ENCODE data around the gene NCOA1. TPM values are rescaled to one million over a fixed set of nuclear protein-coding genes. Genes with fewer than 3 reads are reported as not detected.

NCOA1 gene
- total and polyA plus RNA-seq, 2 donors (not counting 3 experiments of a cell fraction or from before 2014, with no cell fraction given): 11.4 to 14.1 TPM

- intact Hi-C loops (cut with micrococcal nuclease): loop anchor here (5.0 kb wide), 1 partner anchor 130 kb away; no protein-coding TSS in a partner anchor
- no peaks in the 10 kb centered on the region for H3K9me1 ChIP-seq (replicated peaks; ENCODE audit: control insufficient read depth, extremely low read depth, insufficient read depth, low read length)
- no peak overlapping the region for H3K9ac ChIP-seq (replicated peaks; ENCODE audit: extremely low read depth, insufficient read depth, low read length)
- TF ChIP-seq MAX (IDR thresholded peaks at IDR 0.05; ENCODE audit: insufficient read depth, insufficient read length): no peak
- H3K4me3 ChIP-seq (replicated peaks in 1 of 3; ENCODE audit: insufficient read depth in 1 of 3, low read depth in 1 of 3, low read length in 3 of 3): no peak overlapping the region
- no peaks in the 10 kb centered on the region for H3K4me1 ChIP-seq (ENCODE audit: control insufficient read depth, extremely low read depth, insufficient read depth, low read length)
- no peak overlapping the region for H2AFZ ChIP-seq (ENCODE audit: low read depth, low read length)
- H3K27me3 ChIP-seq (ENCODE audit: control insufficient read depth in 2 of 2, insufficient read depth in 2 of 2, low read length in 2 of 2): no peaks in the 10 kb centered on the region
- no peaks in the 10 kb centered on the region for H3K79me2 ChIP-seq (ENCODE audit: control insufficient read depth, insufficient read depth, low read length)
- H3K4me2 ChIP-seq (ENCODE audit: insufficient read depth, low read length): no peak overlapping the region
- BruUV-seq (replicated peaks): no TSS peak
- no peaks in the 10 kb centered on the region for H4K20me1 ChIP-seq (replicated peaks; ENCODE audit: control insufficient read depth, extremely low read depth, insufficient read depth, low read length)
- dilution Hi-C loops (cut with MboI; ENCODE audit: extremely low pct_ligation_motif_present, low sequenced_read_pairs): no loop called here
- CTCF ChIA-PET: interaction anchor here (0.7 kb wide), 1 partner anchor 132 kb away, joined by 4 read pairs; no protein-coding TSS in a partner anchor
- FAIRE-seq (no peak), DNase-seq (ENCODE audit: low read depth, low spot score) (no peak)
- POLR2A ChIA-PET: no interaction called here
- H3K36me3 ChIP-seq (ENCODE audit: control insufficient read depth in 2 of 2, extremely low read depth in 1 of 2, insufficient read depth in 2 of 2, low read length in 2 of 2): no peaks in the 10 kb centered on the region
- no peak overlapping the region for H3K27ac ChIP-seq (ENCODE audit: insufficient read depth, low read depth, low read length)
- H3K9me3 ChIP-seq (replicated peaks; ENCODE audit: control insufficient read depth, insufficient read depth, low read length): no peaks in the 10 kb centered on the region
These were observed 51.3 kb downstream of the NCOA1 start for GRCh38 chr2:24542269-24542872.

GRCh38 chr2:24543252-24543651 is 52.2 kb downstream of the NCOA1 start:
- BruUV-seq (replicated peaks): no TSS peak
- FAIRE-seq: no peak
- intact Hi-C loops (cut with micrococcal nuclease): loop anchor here (5.0 kb wide), 1 partner anchor 131 kb away; no protein-coding TSS in a partner anchor

More at GRCh38 chr2:24543252-24543651, 52.2 kb downstream of the NCOA1 start:
- ChIA-PET CTCF (no interaction called here), POLR2A (no interaction called here)
- no peak overlapping the region for H3K4me2 ChIP-seq (ENCODE audit: insufficient read depth, low read length)
- H3K36me3 ChIP-seq (ENCODE audit: control insufficient read depth in 2 of 2, extremely low read depth in 1 of 2, insufficient read depth in 2 of 2, low read length in 2 of 2): no peaks in the 10 kb centered on the region
- no peaks in the 10 kb centered on the region for H3K9me3 ChIP-seq (replicated peaks; ENCODE audit: control insufficient read depth, insufficient read depth, low read length)
- H3K4me1 ChIP-seq (ENCODE audit: control insufficient read depth, extremely low read depth, insufficient read depth, low read length): no peaks in the 10 kb centered on the region
- H3K9me1 ChIP-seq (replicated peaks; ENCODE audit: control insufficient read depth, extremely low read depth, insufficient read depth, low read length): no peaks in the 10 kb centered on the region
- H3K4me3 ChIP-seq (replicated peaks in 1 of 3; ENCODE audit: insufficient read depth in 1 of 3, low read depth in 1 of 3, low read length in 3 of 3): no peak overlapping the region
- TF ChIP-seq POLR2A (IDR thresholded peaks at IDR 0.05; ENCODE audit: low read depth, low read length): no peak
- no peak for TF ChIP-seq MYC (IDR thresholded peaks at IDR 0.05; ENCODE audit: low read depth, low read length)
- peak; percentile 15 to 29 for TF ChIP-seq CTCF (IDR thresholded peaks at IDR 0.05; ENCODE audit: extremely low read depth in 1 of 2, insufficient read depth in 1 of 2, low read depth in 1 of 2, low read length in 2 of 2)
- TF ChIP-seq POLR2AphosphoS5 (IDR thresholded peaks at IDR 0.05; ENCODE audit: insufficient read depth, low read depth, low read length): no peak
- no peak for DNase-seq (ENCODE audit: low read depth, low spot score)
- dilution Hi-C loops (cut with MboI; ENCODE audit: extremely low pct_ligation_motif_present, low sequenced_read_pairs): no loop called here
- H4K20me1 ChIP-seq (replicated peaks; ENCODE audit: control insufficient read depth, extremely low read depth, insufficient read depth, low read length): no peaks in the 10 kb centered on the region
- H2AFZ ChIP-seq (ENCODE audit: low read depth, low read length): no peak overlapping the region
- no peak overlapping the region for H3K27ac ChIP-seq (ENCODE audit: insufficient read depth, low read depth, low read length)
- no peaks in the 10 kb centered on the region for H3K27me3 ChIP-seq (ENCODE audit: control insufficient read depth in 2 of 2, insufficient read depth in 2 of 2, low read length in 2 of 2)
- no peak overlapping the region for H3K9ac ChIP-seq (replicated peaks; ENCODE audit: extremely low read depth, insufficient read depth, low read length)
- no peaks in the 10 kb centered on the region for H3K79me2 ChIP-seq (ENCODE audit: control insufficient read depth, insufficient read depth, low read length)

Measured in endothelial cell of umbilical vein (primary cell).